ENCODE data around the gene PTPRA.

GRCh38 chr20:2894221-2894620 lies 20.9 kb downstream of the PTPRA start:
- TF ChIP-seq ZNF444 (CRISPR knock-in tag; IDR thresholded peaks at IDR 0.05) (no peak), FOXA1 (IDR thresholded peaks at IDR 0.05; ENCODE audit: borderline replicate concordance) (no peak), POLR2AphosphoS5 (IDR thresholded peaks at IDR 0.05; ENCODE audit: control insufficient read depth, insufficient read depth, low read depth, low read length) (no peak), MAFF (IDR thresholded peaks at IDR 0.05; ENCODE audit: low read length) (no peak), EZH2 (IDR thresholded peaks at IDR 0.05; ENCODE audit: borderline replicate concordance, low read depth, low read length) (no peak), TFAP4 (CRISPR knock-in tag; IDR thresholded peaks at IDR 0.05; ENCODE audit: borderline replicate concordance) (no peak), MYC (IDR thresholded peaks at IDR 0.05; ENCODE audit: low read depth, low read length) (no peak), MYC (CRISPR knock-in tag; IDR thresholded peaks at IDR 0.05; ENCODE audit: borderline replicate concordance, low read depth) (no peak), SMAD3 (CRISPR knock-in tag; conservative IDR thresholded peaks at IDR 0.05) (no peak), SMAD4 (CRISPR knock-in tag; conservative IDR thresholded peaks at IDR 0.05) (no peak), PHF20 (IDR thresholded peaks at IDR 0.05; ENCODE audit: partially characterized antibody) (no peak), TAL1 (IDR thresholded peaks at IDR 0.05) (no peak), CEBPB (tag; IDR thresholded peaks at IDR 0.05) (no peak), NR1H2 (CRISPR knock-in tag; IDR thresholded peaks at IDR 0.05) (no peak), HBP1 (CRISPR knock-in tag; IDR thresholded peaks at IDR 0.05) (no peak)

Data from K562 (cell line).